Measurements from ENCODE around the gene GUCY2F.

Gene GUCY2F

GRCh38 chrX:109441266-109441665 is 40.6 kb downstream of the GUCY2F start:
- Mint-ChIP-seq H3K27ac (no peak overlapping the region), H3K27me3 (no peaks in the 10 kb centered on the region), H3K9me3 (no peaks in the 10 kb centered on the region), H3K4me3 (no peak overlapping the region), H3K4me1 (no peaks in the 10 kb centered on the region), H3K36me3 (no peaks in the 10 kb centered on the region)
- no peak for ATAC-seq

DNA sequence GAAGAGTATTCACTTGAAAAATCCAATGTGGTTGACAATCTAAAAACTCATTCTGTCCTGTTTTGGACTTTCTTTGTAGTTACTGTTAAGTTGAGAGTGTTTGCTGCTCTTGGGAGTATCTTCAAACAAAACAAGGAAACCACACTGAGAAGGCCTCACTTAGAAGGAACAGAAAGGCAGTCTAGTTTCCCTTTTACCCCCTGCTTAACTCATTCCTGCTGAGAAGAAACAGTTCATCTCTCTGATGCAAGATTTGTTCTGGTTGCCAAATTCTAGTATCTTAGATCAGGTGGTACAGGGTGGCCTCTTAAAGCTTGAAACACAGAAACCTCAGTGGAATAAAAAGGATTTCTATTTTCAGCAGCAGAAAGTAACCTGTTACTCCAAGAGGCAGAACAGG is 41.4 kb downstream of the GUCY2F start:
- Mint-ChIP-seq H3K4me1 (no peaks in the 10 kb centered on the region), H3K4me3 (no peak overlapping the region), H3K27me3 (no peaks in the 10 kb centered on the region), H3K36me3 (no peaks in the 10 kb centered on the region), H3K9me3 (no peaks in the 10 kb centered on the region), H3K27ac (no peak overlapping the region)
- ATAC-seq: no peak

DNA sequence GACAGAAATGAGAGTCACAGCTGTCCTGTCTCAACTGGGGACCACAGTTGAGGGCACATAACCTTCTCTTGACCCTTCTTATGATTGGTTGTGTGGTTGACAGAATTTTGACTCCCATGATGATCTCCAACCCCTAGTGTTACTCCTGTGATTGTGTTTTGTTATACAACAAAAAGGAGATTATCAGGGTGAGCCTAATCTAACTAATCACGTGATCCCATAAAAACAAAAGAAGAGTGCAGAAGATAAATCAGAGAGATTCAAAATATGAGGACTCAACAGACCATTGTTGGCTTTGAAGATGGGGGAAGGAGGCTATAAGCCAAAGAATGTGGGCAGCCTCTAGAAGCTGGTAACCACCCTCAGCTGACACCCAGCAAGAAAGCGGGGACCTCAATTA is 72.7 kb downstream of the GUCY2F start:
- Mint-ChIP-seq H3K4me3 (no peak overlapping the region), H3K27ac (no peak overlapping the region), H3K9me3 (no peaks in the 10 kb centered on the region), H3K4me1 (no peaks in the 10 kb centered on the region), H3K27me3 (no peaks in the 10 kb centered on the region), H3K36me3 (no peaks in the 10 kb centered on the region)
- no peak for ATAC-seq

GRCh38 chrX:109403922-109404321 is 78.0 kb downstream of the GUCY2F start:
- H3K27ac Mint-ChIP-seq: no peak overlapping the region
- H3K9me3 Mint-ChIP-seq: no peaks in the 10 kb centered on the region
- H3K4me3 Mint-ChIP-seq: no peak overlapping the region

GRCh38 chrX:109399831-109400230 is 82.1 kb downstream of the GUCY2F start:
- Mint-ChIP-seq H3K27ac (no peak overlapping the region), H3K9me3 (no peaks in the 10 kb centered on the region), H3K4me1 (no peaks in the 10 kb centered on the region), H3K4me3 (no peak overlapping the region), H3K36me3 (no peaks in the 10 kb centered on the region), H3K27me3 (peaks cover 7% of the 10 kb centered on the region)
- ATAC-seq: no peak

More at GRCh38 chrX:109403922-109404321, 78.0 kb downstream of the GUCY2F start:
- Mint-ChIP-seq H3K4me1 (no peaks in the 10 kb centered on the region), H3K27me3 (no peaks in the 10 kb centered on the region), H3K36me3 (no peaks in the 10 kb centered on the region)
- no peak for ATAC-seq

DNA sequence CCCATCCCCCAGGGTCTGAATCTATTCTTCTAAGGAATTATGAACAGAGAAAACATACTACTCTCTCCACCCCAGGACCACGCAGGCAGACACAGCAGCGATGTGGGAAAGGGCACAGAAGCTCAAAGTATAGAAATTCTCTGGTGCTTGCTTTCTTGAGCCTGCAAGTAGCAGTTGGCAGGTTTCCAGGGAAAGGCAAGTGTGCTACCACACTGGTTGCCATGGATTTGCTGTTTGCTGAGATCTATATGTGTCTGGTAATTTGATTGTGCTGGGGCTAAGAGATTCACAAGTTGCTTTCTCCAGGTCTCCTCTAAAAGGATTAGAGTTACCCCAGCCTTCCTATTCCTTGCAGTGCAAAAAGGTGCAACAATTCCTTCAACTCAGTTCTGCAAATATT is 83.1 kb downstream of the GUCY2F start:
- no peaks in the 10 kb centered on the region for H3K4me1 Mint-ChIP-seq
- H3K9me3 Mint-ChIP-seq: no peaks in the 10 kb centered on the region
- H3K36me3 Mint-ChIP-seq: no peaks in the 10 kb centered on the region
- H3K27ac Mint-ChIP-seq: no peak overlapping the region
- ATAC-seq: no peak
- no peak overlapping the region for H3K4me3 Mint-ChIP-seq
- H3K27me3 Mint-ChIP-seq: peaks cover 7% of the 10 kb centered on the region

DNA sequence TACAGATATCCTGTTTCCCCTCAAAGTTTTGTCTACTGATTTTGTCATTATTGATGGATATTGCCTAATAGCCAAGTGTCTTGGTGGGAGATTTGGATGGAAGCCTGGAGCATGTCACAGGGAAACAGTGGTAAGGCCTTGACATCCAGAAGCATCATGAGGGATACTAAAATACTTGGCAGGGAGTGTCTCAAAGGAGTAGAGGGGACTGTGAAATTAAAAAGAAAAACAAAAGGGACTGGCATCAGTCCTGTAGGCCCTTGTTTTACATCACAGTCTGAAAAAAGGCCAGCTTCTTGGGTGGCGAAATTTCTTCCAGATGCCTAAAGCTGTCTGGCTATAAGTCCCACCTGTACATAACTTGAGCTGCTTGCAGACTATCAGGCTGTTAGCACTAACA is 83.8 kb downstream of the GUCY2F start:
- Mint-ChIP-seq H3K36me3 (no peaks in the 10 kb centered on the region), H3K4me1 (no peaks in the 10 kb centered on the region), H3K27ac (no peak overlapping the region), H3K9me3 (no peaks in the 10 kb centered on the region), H3K27me3 (peaks cover 7% of the 10 kb centered on the region), H3K4me3 (no peak overlapping the region)
- ATAC-seq: no peak

GRCh38 chrX:109393859-109394258 is 88.0 kb downstream of the GUCY2F start:
- H3K4me3 Mint-ChIP-seq: no peak overlapping the region
- no peaks in the 10 kb centered on the region for H3K9me3 Mint-ChIP-seq
- H3K36me3 Mint-ChIP-seq: no peaks in the 10 kb centered on the region
- H3K4me1 Mint-ChIP-seq: no peaks in the 10 kb centered on the region
- peaks cover 7% of the 10 kb centered on the region for H3K27me3 Mint-ChIP-seq
- no peak overlapping the region for H3K27ac Mint-ChIP-seq
- no peak for ATAC-seq

DNA sequence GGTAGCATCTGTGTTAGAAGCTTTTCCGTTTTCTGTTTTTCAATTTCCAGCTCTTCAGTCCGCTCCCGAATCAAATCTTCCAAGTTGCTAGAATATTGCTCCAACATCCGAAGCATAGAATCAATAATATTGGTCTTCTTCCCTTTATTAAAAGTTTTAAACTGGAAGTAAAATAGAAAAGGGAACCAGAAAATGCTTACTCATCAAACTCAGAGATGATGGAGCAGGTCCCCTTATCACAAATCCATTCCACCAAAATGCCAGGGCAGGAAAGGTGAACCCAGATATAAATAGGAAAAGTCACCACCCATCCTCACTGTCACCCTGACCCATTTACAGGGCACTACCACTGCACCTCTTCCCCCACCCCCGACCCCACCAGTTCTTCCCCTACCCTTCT is 89.0 kb downstream of the GUCY2F start:
- Mint-ChIP-seq H3K4me3 (no peak overlapping the region), H3K4me1 (no peaks in the 10 kb centered on the region), H3K27ac (no peak overlapping the region), H3K9me3 (no peaks in the 10 kb centered on the region), H3K36me3 (no peaks in the 10 kb centered on the region), H3K27me3 (peaks cover 7% of the 10 kb centered on the region)
- ATAC-seq: no peak

DNA sequence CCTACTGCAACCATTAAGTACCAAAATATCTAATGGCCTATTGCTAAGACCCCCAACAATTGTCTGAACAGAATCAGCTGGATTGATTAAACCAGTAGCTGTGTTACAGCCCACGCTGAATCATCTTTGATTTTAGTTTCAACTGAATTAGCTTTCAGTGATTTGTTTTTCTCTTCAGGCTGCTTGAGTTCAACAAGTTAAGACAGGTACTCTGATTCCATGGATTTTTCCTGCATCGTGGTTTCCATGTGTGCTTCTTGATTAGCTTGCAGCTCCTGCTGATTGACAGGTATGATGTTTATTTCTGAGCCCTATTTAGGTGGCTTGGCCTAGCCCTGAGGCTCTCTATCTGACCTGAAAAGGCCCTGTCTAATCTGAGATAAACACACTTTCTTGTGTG is 91.3 kb downstream of the GUCY2F start:
- no peaks in the 10 kb centered on the region for H3K36me3 Mint-ChIP-seq
- H3K4me1 Mint-ChIP-seq: no peaks in the 10 kb centered on the region
- H3K27ac Mint-ChIP-seq: no peak overlapping the region
- no peaks in the 10 kb centered on the region for H3K27me3 Mint-ChIP-seq
- no peaks in the 10 kb centered on the region for H3K9me3 Mint-ChIP-seq
- no peak for ATAC-seq
- no peak overlapping the region for H3K4me3 Mint-ChIP-seq

GRCh38 chrX:109389917-109390316 is 92.0 kb downstream of the GUCY2F start:
- Mint-ChIP-seq H3K27me3 (no peaks in the 10 kb centered on the region), H3K4me1 (no peaks in the 10 kb centered on the region), H3K36me3 (no peaks in the 10 kb centered on the region), H3K4me3 (no peak overlapping the region), H3K9me3 (no peaks in the 10 kb centered on the region), H3K27ac (no peak overlapping the region)
- no peak for ATAC-seq

GRCh38 chrX:109384699-109385098 is 97.2 kb downstream of the GUCY2F start:
- ATAC-seq: no peak
- Mint-ChIP-seq H3K4me3 (no peak overlapping the region), H3K27me3 (no peaks in the 10 kb centered on the region), H3K4me1 (no peaks in the 10 kb centered on the region), H3K27ac (no peak overlapping the region), H3K9me3 (no peaks in the 10 kb centered on the region), H3K36me3 (no peaks in the 10 kb centered on the region)

DNA sequence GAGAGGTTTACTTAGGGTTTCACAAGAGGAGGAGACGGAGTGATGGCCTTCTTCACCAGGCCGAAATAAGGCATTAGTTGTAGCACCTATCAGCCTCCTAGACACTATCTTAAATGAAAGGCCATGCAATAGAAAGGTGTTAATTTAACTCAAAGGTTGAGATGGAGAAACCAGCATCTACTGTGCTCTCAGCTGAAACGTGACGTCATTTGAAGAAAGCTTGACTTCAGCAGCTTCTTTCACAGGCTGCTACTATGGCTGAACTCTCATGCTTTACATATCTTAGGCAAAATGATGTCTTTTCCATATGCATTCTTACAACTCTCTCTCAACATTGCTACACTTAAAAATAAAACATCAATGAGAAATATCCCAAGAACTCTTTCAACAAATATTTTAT is 99.6 kb downstream of the GUCY2F start:
- Mint-ChIP-seq H3K36me3 (no peaks in the 10 kb centered on the region), H3K9me3 (no peaks in the 10 kb centered on the region), H3K27ac (no peak overlapping the region), H3K4me3 (no peak overlapping the region), H3K27me3 (no peaks in the 10 kb centered on the region), H3K4me1 (no peaks in the 10 kb centered on the region)
- no peak for ATAC-seq

DNA sequence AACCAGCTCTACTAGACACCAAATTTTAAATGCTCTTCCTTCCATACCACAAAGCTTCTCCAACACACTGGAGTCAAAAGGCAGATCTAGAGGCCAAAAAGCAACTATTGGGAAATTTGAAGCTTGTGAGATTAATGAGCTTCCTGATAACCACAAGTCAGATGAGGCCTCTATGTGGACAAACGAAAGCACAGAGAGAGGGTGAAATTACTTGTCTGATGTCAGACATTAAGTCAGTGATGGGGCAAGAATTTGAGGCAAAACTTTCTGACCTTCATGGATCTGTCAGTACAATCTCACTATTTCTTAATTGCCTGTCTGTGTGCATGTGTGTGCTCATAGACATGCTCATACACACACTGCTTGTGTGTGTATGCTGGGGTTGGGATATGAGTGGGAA is 103.6 kb downstream of the GUCY2F start:
- Mint-ChIP-seq H3K4me1 (peaks cover 5% of the 10 kb centered on the region), H3K27me3 (no peaks in the 10 kb centered on the region), H3K9me3 (no peaks in the 10 kb centered on the region), H3K27ac (no peak overlapping the region), H3K36me3 (no peaks in the 10 kb centered on the region), H3K4me3 (no peak overlapping the region)
- no peak for ATAC-seq

- no peaks in the 10 kb centered on the region for H3K36me3 Mint-ChIP-seq
- ATAC-seq: no peak
- H3K27ac Mint-ChIP-seq: no peak overlapping the region
- H3K9me3 Mint-ChIP-seq: no peaks in the 10 kb centered on the region
- H3K4me3 Mint-ChIP-seq: no peak overlapping the region
- peaks cover 5% of the 10 kb centered on the region for H3K4me1 Mint-ChIP-seq
- no peaks in the 10 kb centered on the region for H3K27me3 Mint-ChIP-seq
These were observed 107.5 kb downstream of the GUCY2F start for GRCh38 chrX:109374262-109374960.

DNA sequence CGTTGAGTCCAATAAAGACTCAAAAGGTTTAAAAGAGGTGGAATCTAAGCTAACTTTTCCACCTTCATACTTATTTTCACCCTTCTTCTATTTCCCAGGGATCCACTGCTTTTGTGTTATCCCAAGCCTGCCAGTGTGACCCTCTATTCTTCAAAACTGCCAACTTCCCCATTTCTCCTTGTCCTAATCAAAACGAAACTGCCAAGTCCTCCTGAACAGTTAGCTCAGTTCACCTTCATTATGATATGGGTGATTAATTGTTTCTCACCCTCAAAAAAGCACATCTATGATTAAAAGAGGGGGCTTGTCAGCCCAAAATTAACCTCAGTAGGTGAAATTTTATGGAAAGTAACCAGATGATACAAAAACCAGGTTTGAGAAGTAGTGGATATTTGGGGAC is 108.4 kb downstream of the GUCY2F start:
- peaks cover 5% of the 10 kb centered on the region for H3K4me1 Mint-ChIP-seq
- no peak for ATAC-seq
- no peaks in the 10 kb centered on the region for H3K9me3 Mint-ChIP-seq
- no peak overlapping the region for H3K4me3 Mint-ChIP-seq
- no peaks in the 10 kb centered on the region for H3K27me3 Mint-ChIP-seq
- H3K27ac Mint-ChIP-seq: no peak overlapping the region
- no peaks in the 10 kb centered on the region for H3K36me3 Mint-ChIP-seq

GRCh38 chrX:109372716-109373115 is 109.2 kb downstream of the GUCY2F start:
- Mint-ChIP-seq H3K27me3 (no peaks in the 10 kb centered on the region), H3K36me3 (no peaks in the 10 kb centered on the region), H3K4me3 (no peak overlapping the region), H3K9me3 (no peaks in the 10 kb centered on the region), H3K27ac (no peak overlapping the region), H3K4me1 (peaks cover 5% of the 10 kb centered on the region)
- ATAC-seq: no peak
